NCI-H2196 treated with DMSO at 0.1 percent for 48 hours (cell line): Measurements from ENCODE around the gene DHX15.
"Not testable (repeated sequence)": the region's sequence is repeated elsewhere in the genome, so short reads cannot be mapped to it uniquely, and the experiment has no call there.

Experiments used
- DNase-seq: peaks from one replicate; lab custom pipeline; 2025; ENCODE audit not compliant: unreplicated experiment; lab: John Stamatoyannopoulos, UW

Gene DHX15

GRCh38 chr4:24550441-24551175 lies 33.7 kb downstream of the DHX15 start:
- DNase-seq, result no peak

GRCh38 chr4:24547979-24548378 lies 36.4 kb downstream of the DHX15 start:
- DNase-seq, result no peak

DNA sequence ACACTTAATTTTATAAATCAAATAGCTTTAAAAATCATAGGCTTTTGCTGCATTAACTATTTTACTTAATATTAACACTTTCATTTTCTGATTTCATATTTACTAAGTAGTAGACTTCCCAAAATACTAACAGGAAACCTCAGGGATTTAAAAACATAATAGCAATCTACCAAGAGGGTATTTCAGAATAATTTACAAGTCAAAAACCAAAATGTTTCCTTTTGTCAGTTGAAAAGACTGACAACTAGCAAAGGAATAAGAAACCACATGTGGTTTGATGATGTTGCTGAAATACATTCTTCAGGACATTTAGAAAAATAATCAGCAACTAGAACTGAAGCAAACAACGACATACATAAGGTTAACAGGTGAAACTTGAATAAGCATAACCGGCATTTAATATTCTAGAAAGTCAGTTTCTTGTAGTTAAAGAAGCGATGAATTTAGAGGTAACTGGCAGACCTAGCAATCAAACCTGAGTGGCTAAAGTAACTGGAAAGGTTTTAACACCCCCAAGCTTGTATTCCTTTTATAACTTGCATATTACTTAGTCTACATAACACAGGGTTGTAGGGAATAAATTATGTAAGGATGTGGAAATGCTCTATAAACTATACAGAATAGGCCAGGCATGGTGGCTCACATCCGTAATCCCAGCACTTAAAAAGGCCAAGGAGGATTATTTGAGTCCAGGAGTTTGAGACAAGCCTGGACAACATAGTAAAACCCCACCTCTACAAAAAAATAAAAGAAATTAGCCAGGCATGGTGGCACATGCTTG lies 40.0 kb downstream of the DHX15 start:
- DNase-seq, result no peak

DNA sequence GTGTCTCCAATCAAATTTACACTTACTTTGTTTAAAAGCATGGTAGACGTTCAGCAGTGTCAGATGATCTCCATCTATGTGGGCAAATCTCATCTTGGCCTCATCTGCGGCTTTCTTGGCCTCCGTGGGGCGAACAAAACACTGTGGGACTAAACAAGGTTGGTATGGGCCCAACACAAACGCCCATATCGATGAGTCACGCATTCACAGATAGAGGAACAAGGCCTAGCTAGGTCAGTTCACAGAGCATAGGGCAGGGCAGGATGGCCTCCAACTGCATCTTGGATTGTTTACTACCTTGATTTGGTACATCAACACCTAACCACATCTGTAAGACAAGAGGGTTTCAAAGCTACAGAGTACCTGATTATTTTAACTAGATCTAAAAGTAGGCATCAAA lies 47.3 kb downstream of the DHX15 start:
- DNase-seq, result no peak

DNA sequence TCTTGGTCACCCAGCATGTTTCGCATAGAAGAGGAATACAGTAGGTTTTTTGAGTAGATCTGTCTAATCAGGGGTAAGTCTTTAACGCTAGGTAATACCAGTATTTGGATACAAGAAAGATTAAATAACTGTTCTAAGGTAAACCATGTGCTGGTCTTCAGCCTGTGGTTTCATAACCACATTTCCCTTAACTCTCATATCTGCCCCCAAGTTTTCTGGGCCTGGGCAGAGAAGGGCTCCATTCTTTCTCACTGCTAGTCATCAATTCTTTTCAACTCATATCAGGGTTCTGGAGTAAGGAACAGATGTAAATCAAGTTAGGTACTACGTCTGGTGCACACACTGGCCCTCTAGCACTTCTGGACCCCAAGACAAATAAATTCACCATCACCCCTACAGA lies 49.0 kb downstream of the DHX15 start:
- DNase-seq, result no peak

DNA sequence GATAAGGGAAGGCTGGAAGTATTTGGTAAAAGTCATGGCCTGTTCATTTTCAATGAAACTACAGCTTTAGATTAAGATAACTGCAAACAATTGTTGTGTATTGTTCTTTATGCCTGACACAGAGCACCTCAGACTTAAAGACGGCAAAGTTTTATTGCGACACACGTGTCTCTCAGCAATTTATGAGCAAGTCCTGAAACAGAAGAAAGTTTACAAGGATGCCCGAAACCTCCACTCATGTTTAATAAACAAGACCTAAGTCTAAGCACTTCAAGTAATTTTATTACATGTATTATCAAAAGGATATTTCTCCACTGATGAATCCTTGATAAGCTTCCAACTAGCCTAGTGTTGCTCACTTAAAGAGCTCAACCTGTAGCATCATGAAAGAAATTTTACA lies 51.0 kb downstream of the DHX15 start:
- no peak for DNase-seq

DNA sequence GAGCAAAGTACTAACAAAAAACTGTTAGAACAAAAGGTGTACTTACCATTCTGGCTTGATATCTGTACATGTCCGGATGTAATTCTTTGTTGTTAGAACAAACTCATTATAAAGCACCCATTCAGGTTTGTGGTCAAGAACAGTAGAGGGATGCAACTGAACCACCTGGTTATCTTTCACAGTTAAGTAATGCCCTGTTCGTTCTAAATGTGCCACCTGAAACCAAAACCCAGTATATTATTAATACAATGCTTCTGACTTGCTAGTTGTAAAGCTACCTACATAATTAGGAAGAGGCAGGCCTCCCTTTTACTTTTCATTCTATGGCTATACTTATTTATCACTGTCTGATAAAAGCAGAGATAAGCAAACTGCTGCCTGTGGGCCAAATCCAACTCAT lies 54.8 kb downstream of the DHX15 start:
- no peak for DNase-seq

GRCh38 chr4:24527371-24527770 lies 57.0 kb downstream of the DHX15 start:
- DNase-seq, result no peak

DNA sequence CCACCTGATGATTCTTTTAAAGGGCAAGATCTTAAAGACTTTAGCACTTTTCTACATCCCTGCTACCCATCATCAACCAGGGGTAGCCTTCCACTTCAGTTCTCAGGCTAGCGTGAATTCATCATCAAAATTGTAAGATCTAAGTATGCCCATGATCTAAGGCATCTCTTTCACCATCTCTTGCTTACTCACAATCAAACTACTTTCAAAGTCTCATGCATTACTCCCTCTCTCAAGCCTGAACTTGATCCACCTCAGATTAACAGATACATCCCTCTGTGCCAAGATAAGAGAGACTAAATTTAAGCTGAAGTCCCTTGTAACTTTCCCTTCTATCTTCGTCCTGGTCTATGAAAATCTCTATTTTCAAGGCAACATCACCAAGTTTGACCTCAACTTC lies 62.8 kb downstream of the DHX15 start:
- DNase-seq, result no peak

GRCh38 chr4:24519649-24520048 lies 64.7 kb downstream of the DHX15 start:
- no peak for DNase-seq

DNA sequence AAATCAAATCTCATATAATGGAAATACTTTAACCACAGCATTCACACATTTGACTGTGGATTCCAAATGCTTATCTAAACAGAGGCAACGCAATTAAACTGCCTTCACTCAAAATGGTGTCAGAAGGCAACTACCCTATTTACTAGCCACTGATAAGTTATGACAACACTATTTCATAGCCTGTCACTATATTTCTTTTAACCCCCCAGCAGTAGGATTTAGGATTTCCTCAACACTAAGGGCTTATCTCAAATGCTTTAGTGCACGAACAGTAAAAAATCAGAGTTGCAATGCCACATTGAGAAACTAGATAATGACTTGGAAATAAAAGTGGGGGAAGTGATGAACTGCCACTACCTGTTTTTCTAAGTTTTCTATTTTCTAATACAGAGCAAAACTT lies 66.7 kb downstream of the DHX15 start:
- no peak for DNase-seq

DNA sequence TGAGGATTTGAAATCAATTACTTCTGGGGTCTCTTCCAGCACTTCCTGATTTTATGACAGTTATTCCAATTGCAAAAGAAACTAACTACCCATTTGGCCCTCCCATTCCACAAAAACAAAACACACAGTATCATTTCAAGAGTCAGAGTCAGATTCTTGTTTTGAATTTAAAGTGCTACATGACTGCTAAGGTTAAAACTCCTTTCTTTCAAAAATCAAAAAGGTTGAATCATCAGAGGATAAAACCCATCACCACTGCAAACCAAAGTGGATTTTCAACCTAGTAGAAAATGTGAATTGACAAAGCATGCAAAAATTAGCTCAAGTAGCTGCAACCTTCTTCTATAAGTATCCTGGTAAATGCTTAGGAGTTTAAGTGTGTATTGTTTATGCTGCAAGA lies 67.4 kb downstream of the DHX15 start:
- DNase-seq, result no peak

DNA sequence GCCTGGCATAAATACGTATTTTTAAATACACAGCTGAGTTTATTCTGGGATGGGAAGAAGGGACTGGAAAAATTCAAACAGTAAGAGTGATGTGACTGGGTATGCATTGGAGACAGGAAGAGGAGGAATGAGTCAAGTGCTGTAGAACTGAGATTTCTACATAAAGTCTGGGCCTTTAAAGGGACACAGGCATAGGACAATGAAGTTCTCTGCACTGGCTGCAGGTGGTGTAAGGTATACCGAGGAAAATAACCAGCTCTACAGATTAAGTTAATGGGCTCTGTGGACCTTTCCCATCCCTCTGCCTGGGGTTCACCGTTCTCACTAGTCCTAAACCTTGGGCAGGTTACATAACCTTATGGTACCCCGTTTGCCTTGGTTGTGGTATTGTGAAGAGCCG lies 68.7 kb downstream of the DHX15 start:
- DNase-seq, result no peak

DNA sequence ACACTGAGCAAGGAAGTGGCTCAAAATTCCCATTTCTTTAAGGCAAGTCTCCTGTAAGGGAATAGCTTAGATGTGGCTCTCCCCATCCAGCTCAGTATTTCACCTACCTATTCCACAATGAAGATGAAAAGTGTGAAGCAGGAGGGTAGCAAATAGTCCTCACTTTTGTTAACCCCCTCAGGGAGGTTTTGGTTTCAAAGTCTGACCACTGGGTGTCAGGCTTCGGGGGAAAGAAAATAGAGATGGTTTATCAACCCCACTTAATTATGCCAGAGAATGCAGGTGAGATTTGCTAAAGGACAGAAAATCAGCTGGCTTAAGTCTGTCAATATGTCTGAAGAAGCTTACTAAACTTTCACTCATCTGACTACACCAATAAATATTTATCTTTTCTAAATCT lies 69.5 kb downstream of the DHX15 start:
- DNase-seq, result no peak

- DNase-seq, result no peak
These were observed 70.6 kb downstream of the DHX15 start for GRCh38 chr4:24513718-24514117.

DNA sequence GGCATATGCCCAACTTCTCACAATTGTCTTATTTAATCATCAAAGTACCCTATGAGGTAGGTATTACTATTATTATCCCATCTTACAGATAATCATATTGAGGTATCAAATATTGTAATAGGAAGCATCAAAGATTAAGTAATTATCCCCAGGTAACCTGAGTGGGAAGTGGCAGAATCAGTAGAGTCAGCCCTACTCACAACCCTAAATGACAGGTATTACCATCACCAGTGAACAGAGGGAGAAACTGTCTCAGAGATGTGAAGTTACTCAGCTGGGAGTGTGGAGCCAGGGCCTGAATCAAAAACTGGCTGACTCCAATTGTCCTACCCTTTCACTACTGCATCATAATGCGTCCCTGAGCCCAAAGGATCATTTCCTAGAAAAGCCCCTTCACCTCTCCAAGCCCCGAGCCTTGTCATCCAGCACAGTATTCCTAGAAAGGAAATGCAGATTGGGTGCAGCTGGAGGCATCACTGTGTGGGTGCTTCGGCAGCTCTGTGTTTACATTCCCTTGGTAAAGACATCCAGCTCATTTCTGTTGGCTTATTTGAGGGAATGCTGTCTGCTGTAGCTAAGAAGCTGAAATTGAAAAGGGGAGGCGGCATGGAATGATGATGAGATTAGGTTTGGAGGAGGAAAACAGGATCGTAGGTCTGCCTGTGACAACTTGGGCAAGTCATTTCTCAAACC lies 72.8 kb downstream of the DHX15 start:
- DNase-seq, result no peak

- DNase-seq, result no peak
These were observed 74.3 kb downstream of the DHX15 start for GRCh38 chr4:24510091-24510490.

- DNase-seq, result no peak
These were observed 75.8 kb downstream of the DHX15 start for GRCh38 chr4:24508541-24508940.

DNA sequence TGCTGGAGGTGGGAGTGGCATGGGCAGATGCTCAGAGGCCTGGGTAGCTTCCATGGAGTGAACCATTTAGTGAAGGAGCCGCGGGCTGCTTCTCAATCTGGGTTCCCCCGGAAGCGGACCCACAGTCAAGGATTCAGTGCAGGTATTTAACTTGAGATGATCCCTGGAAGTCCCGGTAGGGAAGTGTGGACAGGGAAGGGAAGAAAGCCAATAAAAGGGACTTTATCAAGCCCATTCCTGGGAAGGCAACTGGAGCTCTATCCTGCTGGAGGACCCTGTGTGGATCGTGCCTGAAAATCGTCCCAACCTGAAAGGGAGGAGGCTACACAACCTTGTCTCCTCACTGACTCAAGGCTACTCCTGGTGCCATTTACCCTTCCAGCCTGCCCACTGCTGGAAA lies 76.9 kb downstream of the DHX15 start:
- DNase-seq, result no peak

GRCh38 chr4:24503090-24503489 lies 81.3 kb downstream of the DHX15 start:
- not testable (repeated sequence) for DNase-seq

DNA sequence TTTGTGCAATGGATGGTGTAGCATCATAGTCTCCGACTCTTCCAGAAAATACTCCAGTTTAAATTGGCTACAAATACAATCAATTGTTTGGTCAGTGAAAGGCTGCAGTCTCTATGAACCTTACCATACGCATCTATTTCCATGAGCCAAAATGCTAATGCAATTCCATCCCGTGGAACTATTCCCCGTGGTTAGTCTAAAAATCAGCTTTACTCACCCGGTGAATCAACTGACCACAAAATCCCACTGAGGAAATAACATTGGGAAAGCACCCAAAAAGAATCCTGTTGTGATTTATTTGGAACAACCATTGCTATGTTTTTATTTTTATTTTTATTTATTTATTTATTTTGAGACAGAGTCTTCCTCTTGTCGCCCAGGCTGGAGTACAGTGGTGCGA lies 87.1 kb downstream of the DHX15 start:
- DNase-seq, result no peak

GRCh38 chr4:24496597-24496996 lies 87.8 kb downstream of the DHX15 start:
- no peak for DNase-seq
